Measurements from ENCODE around the gene SPAG6.

- no peak for TF ChIP-seq CTCF (IDR thresholded peaks at IDR 0.05; ENCODE audit: low read length)
- no peak for TF ChIP-seq EZH2 (optimal IDR thresholded peaks at IDR 0.05; ENCODE audit: low read depth, low read length)
- TF ChIP-seq EZH2phosphoT487 (IDR thresholded peaks at IDR 0.05; ENCODE audit: low read length) = no peak
Measured at GRCh38 chr10:22368402-22368801, 23.1 kb downstream of the SPAG6 start.
